Stimulated activated CD8-positive, alpha-beta memory T cell treated with anti-CD3 and anti-CD28 coated beads, Interleukin-4, amount 100 ng/mL, for 1 hour (primary cell): ENCODE data around the gene PTX4.

Experiments used
- DNase-seq, 2 donors: peaks; one replicate each; pipeline ENCODE4 v3.0.0-alpha.2; 2020; ENCODE audit warnings: low read depth in 2 of 2, low spot score in 1 of 2

PTX4 gene

GRCh38 chr16:1488619-1489018 is at the start of gene PTX4:
PTX4 (minus strand) TSS chr16:1488944; CDS start chr16:1488909, 35 bp downstream.
- no peak for DNase-seq

GRCh38 chr16:1537763-1538289 is 49.1 kb upstream of the PTX4 start:
- DNase-seq, result no peak

GRCh38 chr16:1537138-1537577 is 48.4 kb upstream of the PTX4 start:
- no peak for DNase-seq

GRCh38 chr16:1536601-1537000 is 47.9 kb upstream of the PTX4 start:
- no peak for DNase-seq

GRCh38 chr16:1535391-1536291 is 46.9 kb upstream of the PTX4 start:
- DNase-seq, result no peak

GRCh38 chr16:1534021-1535020 is 45.6 kb upstream of the PTX4 start:
- DNase-seq, result no peak

- DNase-seq, result no peak
Observed at GRCh38 chr16:1533443-1533951, 44.8 kb upstream of the PTX4 start, which contains the start of gene TMEM204. TMEM204 (plus strand) TSS chr16:1533666; CDS start chr16:1534276, 610 bp downstream.

- no peak for DNase-seq
Observed at GRCh38 chr16:1532771-1533170, 44.0 kb upstream of the PTX4 start.

GRCh38 chr16:1532081-1532760 is 43.5 kb upstream of the PTX4 start:
- DNase-seq, result no peak

GRCh38 chr16:1531638-1531910 is 42.8 kb upstream of the PTX4 start:
- no peak for DNase-seq

GRCh38 chr16:1530883-1531637 is 42.3 kb upstream of the PTX4 start:
- no peak for DNase-seq

GRCh38 chr16:1530349-1530882 is 41.7 kb upstream of the PTX4 start:
- DNase-seq, result no peak

GRCh38 chr16:1528921-1529537 is 40.3 kb upstream of the PTX4 start:
- DNase-seq, result no peak

GRCh38 chr16:1527836-1528811 is 39.4 kb upstream of the PTX4 start:
- DNase-seq, result no peak

- DNase-seq, result no peak
Observed at GRCh38 chr16:1526608-1527555, 38.1 kb upstream of the PTX4 start.

GRCh38 chr16:1525871-1526607 is 37.3 kb upstream of the PTX4 start:
- no peak for DNase-seq
